NCI-H1048 (cell line): Measurements from ENCODE around the gene CYTH3.
"Not testable (repeated sequence)": the region's sequence is repeated elsewhere in the genome, so short reads cannot be mapped to it uniquely, and the experiment has no call there.

Source experiments
- DNase-seq: peaks from one replicate; lab custom pipeline; 2025; lab: John Stamatoyannopoulos, UW

The CYTH3 gene

GRCh38 chr7:6272481-6273323, at the start of gene CYTH3:
Gene CYTH3 (minus strand): TSS chr7:6272624. CDS start chr7:6272507, 117 bp downstream.
- DNase-seq: peak; percentile 36

GRCh38 chr7:6320791-6321190, 48.4 kb upstream of the CYTH3 start:
- DNase-seq: no peak

GRCh38 chr7:6317797-6318438, 45.5 kb upstream of the CYTH3 start:
- DNase-seq: no peak

GRCh38 chr7:6316226-6316625, 43.8 kb upstream of the CYTH3 start:
- no peak for DNase-seq

- DNase-seq: no peak
These were observed 43.3 kb upstream of the CYTH3 start for GRCh38 chr7:6315746-6316145.

GRCh38 chr7:6310271-6310993, 38.0 kb upstream of the CYTH3 start:
- no peak for DNase-seq

- DNase-seq: no peak
These were observed 35.3 kb upstream of the CYTH3 start for GRCh38 chr7:6307762-6308161.

- no peak for DNase-seq
These were observed 34.0 kb upstream of the CYTH3 start for GRCh38 chr7:6306471-6306870.

- DNase-seq: no peak
These were observed 32.9 kb upstream of the CYTH3 start for GRCh38 chr7:6305330-6305729.

- not testable (repeated sequence) for DNase-seq
These were observed 29.0 kb upstream of the CYTH3 start for GRCh38 chr7:6301446-6301845.

GRCh38 chr7:6299774-6300173, 27.4 kb upstream of the CYTH3 start:
- no peak for DNase-seq

- no peak for DNase-seq
These were observed 22.4 kb upstream of the CYTH3 start for GRCh38 chr7:6294839-6295238.

- DNase-seq: no peak
These were observed 20.8 kb upstream of the CYTH3 start for GRCh38 chr7:6293202-6293601.

GRCh38 chr7:6291941-6292340, 19.5 kb upstream of the CYTH3 start:
- DNase-seq: not testable (repeated sequence)

- DNase-seq: no peak
These were observed 19.1 kb upstream of the CYTH3 start for GRCh38 chr7:6291531-6291930.

- no peak for DNase-seq
These were observed 17.9 kb upstream of the CYTH3 start for GRCh38 chr7:6290319-6290741.

- DNase-seq: no peak
These were observed 15.9 kb upstream of the CYTH3 start for GRCh38 chr7:6288270-6288860.

GRCh38 chr7:6286486-6286885, 14.1 kb upstream of the CYTH3 start:
- DNase-seq: no peak

GRCh38 chr7:6284461-6285360, 12.3 kb upstream of the CYTH3 start:
- DNase-seq: no peak

- DNase-seq: no peak
These were observed 11.6 kb upstream of the CYTH3 start for GRCh38 chr7:6284055-6284400.

- DNase-seq: not testable (repeated sequence)
These were observed 11.1 kb upstream of the CYTH3 start for GRCh38 chr7:6283391-6284054.
